Heart left ventricle (tissue), 16 donors: ENCODE measurements around the gene SIRPB2. TPM values are rescaled to one million over a fixed set of nuclear protein-coding genes. Genes with fewer than 3 reads are reported as not detected.

ENCODE experiments used
- ATAC-seq, 4 donors: fragments of 200-7000 bp; cut with Tn5 transposase; one replicate each; pipeline ENCODE4 v1.9.1; 2020 to 2022; ENCODE audit warnings: moderate library complexity in 4 of 4, mild to moderate bottlenecking in 3 of 4, moderate number of reproducible peaks in 1 of 4
- DNase-seq, 5 donors: peaks; one replicate each; pipeline ENCODE4 v3.0.0-alpha.2; 2020
- H3K27ac ChIP-seq, 12 donors: fragments of 200-600 bp; sonication (generic) in 4 of 12; one replicate each; pipeline versions ENCODE4 v1.5.0 to v1.8.0; 2016 to 2022; ENCODE audit warnings: mild to moderate bottlenecking in 2 of 12
- H3K27me3 ChIP-seq, 9 donors: fragments of 200-600 bp; sonication (generic) in 2 of 9; one replicate each; pipeline versions ENCODE4 v1.5.1 to v1.8.0; 2016 to 2022; ENCODE audit warnings: mild to moderate bottlenecking in 3 of 9
- H3K36me3 ChIP-seq, 9 donors: fragments of 200-600 bp; sonication (generic) in 2 of 9; one replicate each; pipeline versions ENCODE4 v1.5.0 to v1.8.0; 2018 to 2022; ENCODE audit warnings: mild to moderate bottlenecking in 2 of 9
- H3K4me1 ChIP-seq, 12 donors: fragments of 200-600 bp; sonication (generic) in 4 of 12; one replicate each; pipeline versions ENCODE4 v1.5.0 to v1.8.0; 2016 to 2022; ENCODE audit warnings: mild to moderate bottlenecking in 3 of 12
- H3K4me3 ChIP-seq, 12 donors: fragments of 200-600 bp; sonication (generic) in 4 of 12; one replicate each; pipeline versions ENCODE4 v1.5.0 to v1.8.0; 2017 to 2022; ENCODE audit warnings: mild to moderate bottlenecking in 9 of 12, moderate library complexity in 4 of 12
- H3K9me3 ChIP-seq, 12 donors: fragments of 200-600 bp; sonication (generic) in 4 of 12; one replicate each; pipeline versions ENCODE4 v1.5.0 to v1.8.0; 2016 to 2022; ENCODE audit warnings: mild to moderate bottlenecking in 1 of 12
- CTCF ChIP-seq, 12 donors: fragments of 200-600 bp; sonication (generic) in 4 of 12; IDR thresholded peaks; one replicate each; pipeline versions ENCODE4 v1.5.0 to v1.8.0; 2018 to 2022; ENCODE audit warnings: antibody characterized with exemption in 12 of 12, mild to moderate bottlenecking in 5 of 12
- POLR2A ChIP-seq, 2 donors: fragments of 450-650 bp; IDR thresholded peaks; one replicate each; pipeline ENCODE4 v1.6.1; 2017; ENCODE audit warnings: antibody characterized with exemption in 2 of 2, mild to moderate bottlenecking in 2 of 2, moderate library complexity in 2 of 2
- WGBS, 4 donors: extraction: QIAGEN DNeasy Blood & Tissue Kit in 2 of 4; methylation state at CpG; one replicate each; pipeline versions ENCODE4 v1.1.5 to v1.1.7; 2013 to 2018; 5-methylcytosine and 5-hydroxymethylcytosine counted together
- intact Hi-C, 10 donors: fragments of 100-400 bp; cut with DNase I; formaldehyde crosslinking; loops; one replicate each; pipeline versions ENCODE4 v1.11.1 to v1.14.2; 2022
- polyA plus RNA-seq, 2 donors: library from polyadenylated mRNA; stranded (reverse); fragments of 200-250 nt; gene quantifications; one replicate each; pipeline ENCODE4 v1.2.3, GENCODE V29; 2013
- total RNA-seq, 9 donors: library from RNA; depleted of rRNA in 2 of 9; stranded (reverse); fragments of >200 nt in 2 of 9; fragmentation: NEBNext Ultra II Directional in 3 of 9; extraction: Animal tissue kit (Norgen Biotek cat#: 25700) in 3 of 9; gene quantifications; one replicate each; pipeline versions ENCODE4 v1.1.0 to v1.2.4, GENCODE V29; 2016 to 2023
- donor health status: ischemic (EF 13 %, LVEDD 7.1; RV severe dilation, severe dysfunction).
- donor health status: healthy with polysubstance abuse.
- donor health status: DM: no; HTN: yes; CAD: no.
- donor health status: DM: no; HTN: no; CAD: no.
- donor health status: ischemic (EF 25% LVEDD 6.9; RV normal size, moderate dysfunction).
- donor health status: ischemic (EF 25% LVEDD 5.7; RV mildly dilated, moderate dysfunction).
- donor health status: healthy.
- donor health status: DM: yes; HTN: yes; CAD: no.
- donor health status: ischemic (EF 35%, LVEDD 5.7; RV mildly dilated, moderate dysfunction).
- donor health status: nonischemic (EF 11% LVEDD 7.7; RV severe dilation, severe dysfunction).
- donor health status: DM: yes; HTN: yes; CAD: no.
- donor health status: PGD.
- donor health status: ischemic (EF 29% LVEDD 5.4; RV normal size, mild dysfunction).
- donor health status: nonischemic (EF 23%, LVEDD 6.1; RV moderate dilation, normal function).

SIRPB2 gene
- total and polyA plus RNA-seq, 11 donors = 0.74 to 11.9 (median 2.1) TPM

GRCh38 chr20:1440024-1440423 lies 51.2 kb downstream of the SIRPB2 start:
- H3K4me1 ChIP-seq = peaks cover 0 to 4% (median 0%) of the 10 kb centered on the region in 12 donors
- ATAC-seq (no peak), DNase-seq (no peak)
- intact Hi-C loops = loop anchor here in 1 of 10 donors (1.0 kb wide), 1 partner anchor 127 kb away; no protein-coding TSS in a partner anchor
- H3K36me3 ChIP-seq = peaks cover 3 to 65% (median 43%) of the 10 kb centered on the region in 9 donors
- H3K9me3 ChIP-seq = no peaks in the 10 kb centered on the region
- H3K27ac ChIP-seq = no peak overlapping the region
- WGBS, 4 donors = 73 to 92% (median 81%) methylated on average over 5 to 6 of the region's 6 CpGs
- no peak for TF ChIP-seq POLR2A (IDR thresholded peaks at IDR 0.05)
- TF ChIP-seq CTCF (IDR thresholded peaks at IDR 0.05) = peak in 1 of 12 donors; percentile 12
- H3K27me3 ChIP-seq = no peaks in the 10 kb centered on the region
- H3K4me3 ChIP-seq = no peak overlapping the region

GRCh38 chr20:1438361-1438760 lies 52.9 kb downstream of the SIRPB2 start:
- no peaks in the 10 kb centered on the region for H3K9me3 ChIP-seq
- WGBS, 4 donors = 0 to 93% (median 41%) methylated on average over 1 of the region's 1 CpG
- no peak for ATAC-seq
- peaks cover 0 to 49% (median 26%) of the 10 kb centered on the region in 9 donors for H3K36me3 ChIP-seq
- intact Hi-C loops = loop anchor here in 3 of 10 donors (2.0 to 5.0 kb wide), 2 partner anchors 46 to 126 kb away; partner anchors contain the start of gene FKBP1A (in 1 of the 3)
- H3K4me3 ChIP-seq = no peak overlapping the region
- TF ChIP-seq CTCF (IDR thresholded peaks at IDR 0.05) (no peak), POLR2A (IDR thresholded peaks at IDR 0.05) (no peak)
- no peak for DNase-seq
- no peak overlapping the region for H3K27ac ChIP-seq
- H3K4me1 ChIP-seq = peaks cover 0 to 16% (median 0%) of the 10 kb centered on the region in 12 donors
- no peaks in the 10 kb centered on the region for H3K27me3 ChIP-seq

GRCh38 chr20:1437235-1437904 lies 53.9 kb downstream of the SIRPB2 start:
- 29 to 33% (median 31%) methylated on average over 5 of the region's 5 CpGs for WGBS, 4 donors

More at GRCh38 chr20:1437235-1437904, 53.9 kb downstream of the SIRPB2 start:
- intact Hi-C loops = loop anchor here in 6 of 10 donors (1.0 to 5.0 kb wide), 3 partner anchors 45 to 125 kb away; partner anchors contain the start of gene FKBP1A (in 1 of the 6)
- no peak for TF ChIP-seq POLR2A (IDR thresholded peaks at IDR 0.05)
- peak; percentile 73 to 91 (median 84) for TF ChIP-seq CTCF (IDR thresholded peaks at IDR 0.05)
- Histone ChIP-seq H3K27me3 (no peaks in the 10 kb centered on the region), H3K9me3 (no peaks in the 10 kb centered on the region), H3K36me3 (peaks cover 0 to 39% (median 16%) of the 10 kb centered on the region in 9 donors), H3K27ac (no peak overlapping the region), H3K4me1 (peaks cover 0 to 16% (median 0%) of the 10 kb centered on the region in 12 donors), H3K4me3 (no peak overlapping the region)
- peak; percentile 68 to 84 (median 73) for DNase-seq
- ATAC-seq = peak in 3 of 4 donors; percentile 70 to 78 (median 76)
